ENCODE results near the gene NGLY1.

NGLY1 gene

GRCh38 chr3:25678581-25678980, 104.7 kb downstream of the NGLY1 start:
- Mint-ChIP-seq H3K9me3 (no peaks in the 10 kb centered on the region), H3K4me1 (no peaks in the 10 kb centered on the region), H3K4me3 (no peak overlapping the region), H3K27me3 (ENCODE audit: low read depth, poor library complexity) (no peaks in the 10 kb centered on the region), H3K36me3 (ENCODE audit: low read depth) (no peaks in the 10 kb centered on the region), H3K27ac (no peak overlapping the region)
- no peak for DNase-seq
- TF ChIP-seq CTCF (IDR thresholded peaks at IDR 0.05) = no peak

- no peak for TF ChIP-seq CTCF (IDR thresholded peaks at IDR 0.05)
- Mint-ChIP-seq H3K4me1 (no peaks in the 10 kb centered on the region), H3K9me3 (no peaks in the 10 kb centered on the region), H3K36me3 (ENCODE audit: low read depth) (no peaks in the 10 kb centered on the region), H3K4me3 (no peak overlapping the region), H3K27ac (no peak overlapping the region), H3K27me3 (ENCODE audit: low read depth, poor library complexity) (peaks cover under 1% of the 10 kb centered on the region)
- no peak for DNase-seq
Measured at GRCh38 chr3:25677121-25677520, 106.1 kb downstream of the NGLY1 start.

- Mint-ChIP-seq H3K36me3 (ENCODE audit: low read depth) (no peaks in the 10 kb centered on the region), H3K9me3 (no peaks in the 10 kb centered on the region), H3K27me3 (ENCODE audit: low read depth, poor library complexity) (peaks cover 14% of the 10 kb centered on the region), H3K27ac (no peak overlapping the region), H3K4me3 (no peak overlapping the region), H3K4me1 (no peaks in the 10 kb centered on the region)
- no peak for DNase-seq
- no peak for TF ChIP-seq CTCF (IDR thresholded peaks at IDR 0.05)
Measured at GRCh38 chr3:25674670-25675069, 108.6 kb downstream of the NGLY1 start.

- no peaks in the 10 kb centered on the region for H3K9me3 Mint-ChIP-seq
- no peak overlapping the region for H3K27ac Mint-ChIP-seq
- no peak for TF ChIP-seq CTCF (IDR thresholded peaks at IDR 0.05)
- no peak overlapping the region for H3K4me3 Mint-ChIP-seq
- H3K4me1 Mint-ChIP-seq = no peaks in the 10 kb centered on the region
- peaks cover 19% of the 10 kb centered on the region for H3K27me3 Mint-ChIP-seq (ENCODE audit: low read depth, poor library complexity)
- DNase-seq = no peak
- H3K36me3 Mint-ChIP-seq (ENCODE audit: low read depth) = no peaks in the 10 kb centered on the region
Measured at GRCh38 chr3:25673738-25674298, 109.4 kb downstream of the NGLY1 start.
